ENCODE results near the gene CEP41. TPM values are rescaled to one million over a fixed set of nuclear protein-coding genes. Genes with fewer than 3 reads are reported as not detected.

CEP41 gene
- total and polyA plus RNA-seq, 3 donors from 2014 or later = 59.0 to 209 (median 91.6) TPM

DNA sequence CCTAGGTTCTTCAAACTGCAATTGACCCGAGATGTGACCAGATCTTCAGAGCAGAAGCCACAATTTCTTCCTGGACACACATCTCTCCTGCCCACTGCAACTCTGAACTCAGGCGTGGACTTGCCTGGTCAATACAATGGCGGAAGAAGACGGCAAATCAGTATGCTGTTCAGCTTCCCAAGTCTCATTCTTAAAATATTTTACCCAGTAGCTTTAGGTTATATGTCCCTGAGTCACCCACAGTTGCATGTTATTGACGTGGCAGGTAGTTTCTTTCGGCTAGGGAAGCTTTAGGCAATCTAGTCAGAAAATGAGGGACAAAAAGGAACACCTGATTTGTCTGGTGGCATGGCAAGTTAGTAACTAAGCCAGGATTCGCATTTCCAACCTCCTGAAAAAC is 22.5 kb downstream of the CEP41 start:
- no peaks in the 10 kb centered on the region for H3K27me3 ChIP-seq
- H3K36me3 ChIP-seq (ENCODE audit: low read depth, missing control alignments) = no peaks in the 10 kb centered on the region
- 95 to 97% methylated on average over 7 of the region's 7 CpGs for WGBS, 2 donors
- no peak for DNase-seq
- intact Hi-C loops (cut with DNase I; ENCODE audit: low total_unique reads) = no loop called here
- peaks cover 23% of the 10 kb centered on the region for H3K4me1 ChIP-seq
- H3K9me3 ChIP-seq = no peaks in the 10 kb centered on the region
- H3K4me3 ChIP-seq = no peak overlapping the region
- no peak overlapping the region for H3K27ac ChIP-seq
- TF ChIP-seq, protein P1, sequence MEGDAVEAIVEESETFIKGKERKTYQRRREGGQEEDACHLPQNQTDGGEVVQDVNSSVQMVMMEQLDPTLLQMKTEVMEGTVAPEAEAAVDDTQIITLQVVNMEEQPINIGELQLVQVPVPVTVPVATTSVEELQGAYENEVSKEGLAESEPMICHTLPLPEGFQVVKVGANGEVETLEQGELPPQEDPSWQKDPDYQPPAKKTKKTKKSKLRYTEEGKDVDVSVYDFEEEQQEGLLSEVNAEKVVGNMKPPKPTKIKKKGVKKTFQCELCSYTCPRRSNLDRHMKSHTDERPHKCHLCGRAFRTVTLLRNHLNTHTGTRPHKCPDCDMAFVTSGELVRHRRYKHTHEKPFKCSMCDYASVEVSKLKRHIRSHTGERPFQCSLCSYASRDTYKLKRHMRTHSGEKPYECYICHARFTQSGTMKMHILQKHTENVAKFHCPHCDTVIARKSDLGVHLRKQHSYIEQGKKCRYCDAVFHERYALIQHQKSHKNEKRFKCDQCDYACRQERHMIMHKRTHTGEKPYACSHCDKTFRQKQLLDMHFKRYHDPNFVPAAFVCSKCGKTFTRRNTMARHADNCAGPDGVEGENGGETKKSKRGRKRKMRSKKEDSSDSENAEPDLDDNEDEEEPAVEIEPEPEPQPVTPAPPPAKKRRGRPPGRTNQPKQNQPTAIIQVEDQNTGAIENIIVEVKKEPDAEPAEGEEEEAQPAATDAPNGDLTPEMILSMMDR (IDR thresholded peaks at IDR 0.05) = no peak
- no peak for TF ChIP-seq POLR2A (IDR thresholded peaks at IDR 0.05)

DNA sequence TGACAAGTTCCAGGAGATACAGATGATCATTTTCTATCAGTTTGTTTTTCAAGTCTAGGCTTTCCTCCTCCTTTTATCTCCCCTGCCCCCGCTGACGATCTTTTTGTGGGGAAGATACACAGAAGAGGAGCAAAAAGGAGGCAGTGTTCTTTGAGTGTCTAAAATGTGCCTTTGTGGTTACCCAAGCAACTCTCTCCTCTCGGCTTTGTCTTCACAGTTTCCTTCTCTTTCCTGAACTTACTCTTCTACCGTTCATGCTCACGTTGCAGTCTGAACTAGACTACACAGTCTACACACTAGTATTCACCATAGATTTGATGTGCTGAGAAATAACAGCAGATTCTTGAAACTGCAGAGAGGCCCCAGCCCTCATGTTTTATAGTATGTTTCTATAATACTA is 23.6 kb downstream of the CEP41 start:
- no peak for DNase-seq
- H3K4me3 ChIP-seq = no peak overlapping the region
- 26 to 52% methylated on average over 5 of the region's 5 CpGs for WGBS, 2 donors
- intact Hi-C loops (cut with DNase I; ENCODE audit: low total_unique reads) = no loop called here
- no peaks in the 10 kb centered on the region for H3K9me3 ChIP-seq
- no peak for TF ChIP-seq POLR2A (IDR thresholded peaks at IDR 0.05)
- TF ChIP-seq, protein P1 (IDR thresholded peaks at IDR 0.05) = no peak
- no peaks in the 10 kb centered on the region for H3K27me3 ChIP-seq
- H3K36me3 ChIP-seq (ENCODE audit: low read depth, missing control alignments) = no peaks in the 10 kb centered on the region
- H3K27ac ChIP-seq = peak overlapping the region; percentile 33 to 57
- peaks cover 23% of the 10 kb centered on the region for H3K4me1 ChIP-seq

DNA sequence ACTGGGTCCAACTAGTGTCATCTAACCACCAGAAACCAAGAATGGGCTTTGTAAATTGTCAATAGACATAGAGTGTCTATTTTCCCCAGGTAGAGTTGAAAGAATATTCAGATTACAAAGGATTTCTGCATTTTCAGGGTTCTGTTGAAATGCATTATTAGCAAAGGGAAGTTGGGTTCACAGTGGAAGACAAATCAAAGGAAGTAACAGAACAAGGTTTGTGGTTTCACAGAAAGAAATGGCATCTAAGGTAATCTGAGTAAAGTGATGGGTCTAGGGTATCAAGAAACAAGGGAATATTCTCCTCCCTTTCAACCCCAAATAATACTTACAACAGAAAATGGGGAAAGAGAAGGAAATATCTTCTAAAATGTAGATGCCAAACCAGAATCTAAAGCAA is 25.8 kb downstream of the CEP41 start:
- no peaks in the 10 kb centered on the region for H3K27me3 ChIP-seq
- peaks cover 23% of the 10 kb centered on the region for H3K4me1 ChIP-seq
- H3K9me3 ChIP-seq = no peaks in the 10 kb centered on the region
- DNase-seq = no peak
- H3K27ac ChIP-seq = no peak overlapping the region
- no peak for TF ChIP-seq POLR2A (IDR thresholded peaks at IDR 0.05)
- TF ChIP-seq, protein P1 (IDR thresholded peaks at IDR 0.05) = no peak
- H3K36me3 ChIP-seq (ENCODE audit: low read depth, missing control alignments) = no peaks in the 10 kb centered on the region
- intact Hi-C loops (cut with DNase I; ENCODE audit: low total_unique reads) = no loop called here
- H3K4me3 ChIP-seq = no peak overlapping the region

DNA sequence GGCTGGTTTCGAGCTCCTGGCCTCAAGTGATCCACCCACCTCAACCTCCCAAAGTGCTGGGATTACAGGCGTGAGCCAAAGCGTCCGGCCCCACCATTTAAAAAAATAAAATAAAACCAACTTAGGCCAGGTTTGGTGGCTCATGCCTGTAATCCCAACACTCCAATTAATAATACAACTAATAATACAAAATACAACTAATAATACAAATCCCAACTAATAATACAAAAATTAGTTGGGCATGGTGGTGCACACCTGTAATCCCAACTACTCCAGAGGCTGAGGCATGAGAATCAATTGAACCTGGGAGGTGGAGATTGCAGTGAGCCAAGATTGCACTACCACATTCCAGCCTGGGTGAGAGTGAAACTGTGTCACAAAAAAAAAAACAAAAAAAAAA is 27.6 kb downstream of the CEP41 start:
- no peak overlapping the region for H3K4me3 ChIP-seq
- H3K27ac ChIP-seq = no peak overlapping the region
- intact Hi-C loops (cut with DNase I; ENCODE audit: low total_unique reads) = no loop called here
- no peaks in the 10 kb centered on the region for H3K36me3 ChIP-seq (ENCODE audit: low read depth, missing control alignments)
- 99 to 100% methylated on average over 4 of the region's 4 CpGs for WGBS, 2 donors
- H3K27me3 ChIP-seq = no peaks in the 10 kb centered on the region
- peaks cover 23% of the 10 kb centered on the region for H3K4me1 ChIP-seq
- no peak for TF ChIP-seq POLR2A (IDR thresholded peaks at IDR 0.05)
- TF ChIP-seq, protein P1 (IDR thresholded peaks at IDR 0.05) = no peak
- no peak for DNase-seq
- H3K9me3 ChIP-seq = no peaks in the 10 kb centered on the region

DNA sequence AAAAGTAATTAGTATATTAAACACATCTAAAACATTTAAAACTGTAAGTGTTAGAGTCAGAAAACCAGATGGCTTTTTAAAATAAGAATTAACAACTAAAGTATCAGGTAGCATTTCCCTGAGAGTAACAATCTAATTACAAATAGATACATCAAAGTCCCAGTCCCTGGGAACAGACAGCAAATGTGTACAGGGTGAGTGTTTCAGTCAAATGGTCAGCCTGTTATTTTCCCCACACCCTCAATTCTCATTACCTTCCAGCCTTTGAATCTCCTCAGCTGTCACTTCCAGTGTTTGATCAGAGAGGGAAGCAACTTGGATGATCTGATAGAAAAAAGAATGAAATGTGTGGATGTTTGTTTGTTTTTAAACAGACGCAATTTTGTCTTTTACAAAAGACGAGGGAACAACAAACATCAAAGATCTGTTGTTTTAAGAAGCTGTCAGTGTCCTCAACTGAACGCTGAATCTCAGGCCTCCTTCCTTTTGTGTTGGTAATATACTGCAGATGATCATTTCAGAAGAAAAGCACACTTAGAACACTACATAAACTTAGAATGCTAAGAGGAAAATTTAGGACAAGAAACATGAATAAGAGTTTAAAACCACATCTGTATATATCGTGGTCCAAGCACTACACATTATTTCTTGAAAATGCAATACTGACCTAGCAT is 29.8 kb downstream of the CEP41 start:
- WGBS, 2 donors = 60 to 61% methylated on average over 4 of the region's 4 CpGs
- H3K27me3 ChIP-seq = no peaks in the 10 kb centered on the region
- intact Hi-C loops (cut with DNase I; ENCODE audit: low total_unique reads) = no loop called here
- TF ChIP-seq, protein P1 (IDR thresholded peaks at IDR 0.05) = no peak
- no peak for TF ChIP-seq POLR2A (IDR thresholded peaks at IDR 0.05)
- no peaks in the 10 kb centered on the region for H3K9me3 ChIP-seq
- no peak overlapping the region for H3K4me3 ChIP-seq
- H3K27ac ChIP-seq = no peak overlapping the region
- DNase-seq = no peak
- no peaks in the 10 kb centered on the region for H3K36me3 ChIP-seq (ENCODE audit: low read depth, missing control alignments)
- peaks cover under 1% of the 10 kb centered on the region for H3K4me1 ChIP-seq
